Measurements from ENCODE around the gene FER. TPM values are rescaled to one million over a fixed set of nuclear protein-coding genes. Genes with fewer than 3 reads are reported as not detected.
"Not testable (repeated sequence)": the region's sequence is repeated elsewhere in the genome, so short reads cannot be mapped to it uniquely, and the experiment has no call there.

FER gene
- total RNA-seq, 2 experiments from 2014 or later = 9.4 to 10.0 TPM

DNA sequence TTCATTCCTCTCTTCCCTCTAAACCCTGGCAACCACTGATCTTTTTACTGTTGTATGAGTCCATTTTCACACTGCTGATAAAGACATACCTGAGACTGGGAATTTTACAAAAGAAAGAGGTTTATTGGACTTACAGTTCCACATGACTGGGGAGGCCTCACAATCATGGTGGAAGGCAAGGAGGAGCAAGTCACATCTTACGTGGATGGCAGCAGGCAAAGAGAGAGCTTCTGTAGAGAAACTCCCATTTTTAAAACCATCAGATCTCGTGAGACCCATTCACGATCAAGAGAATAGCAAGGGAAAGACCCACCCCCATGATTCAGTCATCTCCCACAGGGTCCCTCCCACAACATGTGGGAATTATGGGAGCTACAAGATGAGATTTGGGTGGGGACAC lies 29.9 kb downstream of the FER start:
- BruUV-seq (replicated peaks); H4K20me1 ChIP-seq (ENCODE audit: insufficient read depth, low read length); H2AFZ ChIP-seq (ENCODE audit: low read length); H3K4me2 ChIP-seq (ENCODE audit: low read length); H3K4me1 ChIP-seq (ENCODE audit: insufficient read depth, low read length, poor library complexity, severe bottlenecking); DNase-seq (ENCODE audit: low spot score); CTCF ChIA-PET (ENCODE audit: unreplicated experiment); H3K79me2 ChIP-seq (ENCODE audit: insufficient read depth, low read depth, low read length); intact Hi-C loops (cut with micrococcal nuclease; ENCODE audit: unreplicated experiment); H3K9me3 ChIP-seq (ENCODE audit: low read length); H3K4me3 ChIP-seq (ENCODE audit: low read depth, low read length, poor library complexity, severe bottlenecking); H3K9me2 ChIP-seq (ENCODE audit: insufficient read depth, low read length); H3K36me3 ChIP-seq (ENCODE audit: insufficient read depth, low read length); H3K27ac ChIP-seq (ENCODE audit: low read depth, low read length, poor library complexity, severe bottlenecking): not testable (repeated sequence)
- POLR2A ChIA-PET = interaction anchor here (0.6 kb wide), 1 partner anchor 10 kb away, joined by 3 read pairs; no protein-coding TSS in a partner anchor

DNA sequence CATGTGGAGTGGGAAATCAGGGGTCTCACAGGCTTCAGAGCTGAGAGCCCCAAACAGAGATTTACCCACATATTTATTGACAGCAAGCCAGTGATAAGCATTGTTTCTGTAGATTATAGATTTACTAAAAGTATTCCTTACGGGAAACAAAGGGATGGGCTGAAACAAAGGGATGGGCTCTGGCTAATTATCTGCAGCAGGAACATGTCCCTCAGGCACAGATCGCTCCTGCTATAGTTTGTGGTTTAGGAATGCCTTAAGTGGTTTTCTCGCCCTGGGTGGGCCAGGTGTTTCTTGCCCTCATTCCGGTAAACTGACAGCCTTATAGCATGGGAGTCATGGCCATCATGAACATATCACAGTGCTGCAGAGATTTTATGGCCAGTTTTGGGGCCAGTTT lies 36.9 kb downstream of the FER start:
- H3K9me3 ChIP-seq (ENCODE audit: low read length); H3K4me2 ChIP-seq (ENCODE audit: low read length); H3K9me2 ChIP-seq (ENCODE audit: insufficient read depth, low read length); H3K4me3 ChIP-seq (ENCODE audit: low read depth, low read length, poor library complexity, severe bottlenecking); H3K4me1 ChIP-seq (ENCODE audit: insufficient read depth, low read length, poor library complexity, severe bottlenecking); H3K79me2 ChIP-seq (ENCODE audit: insufficient read depth, low read depth, low read length); BruUV-seq (replicated peaks); H2AFZ ChIP-seq (ENCODE audit: low read length); POLR2A ChIA-PET; H4K20me1 ChIP-seq (ENCODE audit: insufficient read depth, low read length); H3K27ac ChIP-seq (ENCODE audit: low read depth, low read length, poor library complexity, severe bottlenecking); H3K36me3 ChIP-seq (ENCODE audit: insufficient read depth, low read length); DNase-seq (ENCODE audit: low spot score); intact Hi-C loops (cut with micrococcal nuclease; ENCODE audit: unreplicated experiment); CTCF ChIA-PET (ENCODE audit: unreplicated experiment): not testable (repeated sequence)

DNA sequence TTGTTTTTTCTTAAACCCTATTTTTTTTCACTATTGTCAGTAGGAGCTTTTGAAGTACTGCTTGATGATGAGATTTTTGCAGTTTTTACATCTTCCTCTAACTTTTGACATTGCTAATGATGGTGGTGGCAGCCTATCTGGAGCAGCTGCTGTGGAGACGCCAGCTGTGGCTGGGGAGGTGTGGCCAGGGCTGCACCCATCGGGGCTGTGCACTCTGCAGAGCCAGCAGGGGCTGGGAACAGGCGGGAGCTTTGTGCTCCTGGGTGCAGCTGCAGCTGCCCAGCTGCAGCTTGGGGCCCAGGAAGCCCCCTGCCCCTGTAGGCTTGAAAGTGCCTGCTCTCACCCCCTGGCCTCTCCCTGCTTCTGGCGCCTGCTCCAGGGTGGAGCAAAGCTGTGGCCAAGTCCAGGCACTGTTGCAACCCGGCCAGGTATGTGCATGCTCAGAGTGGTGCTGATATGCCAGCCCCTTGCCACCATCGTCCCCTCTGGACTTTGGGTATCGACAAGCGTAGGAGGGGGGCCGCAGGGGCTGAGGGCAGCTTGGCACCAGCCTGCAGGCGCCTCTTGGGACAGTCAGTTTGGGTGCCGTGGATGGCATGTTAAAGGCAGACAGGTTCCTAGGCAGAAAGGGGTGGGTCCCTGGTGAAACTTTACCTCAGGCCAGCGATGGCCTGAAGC lies 39.2 kb downstream of the FER start:
- Histone ChIP-seq H3K79me2 (ENCODE audit: insufficient read depth, low read depth, low read length) (no peaks in the 10 kb centered on the region), H3K9me3 (ENCODE audit: low read length) (no peaks in the 10 kb centered on the region; the same call in 1 of the 2 replicates), H3K4me3 (ENCODE audit: low read depth, low read length, poor library complexity, severe bottlenecking) (no peak overlapping the region), H3K4me2 (ENCODE audit: low read length) (no peak overlapping the region), H3K9me2 (ENCODE audit: insufficient read depth, low read length) (no peaks in the 10 kb centered on the region), H3K27ac (ENCODE audit: low read depth, low read length, poor library complexity, severe bottlenecking) (no peak overlapping the region), H2AFZ (ENCODE audit: low read length) (no peak overlapping the region), H4K20me1 (ENCODE audit: insufficient read depth, low read length) (no peaks in the 10 kb centered on the region), H3K4me1 (ENCODE audit: insufficient read depth, low read length, poor library complexity, severe bottlenecking) (no peaks in the 10 kb centered on the region), H3K36me3 (ENCODE audit: insufficient read depth, low read length) (no peaks in the 10 kb centered on the region)
- DNase-seq (ENCODE audit: low spot score) = no peak
- CTCF ChIA-PET (ENCODE audit: unreplicated experiment) = no interaction called here
- TF ChIP-seq, protein P1, sequence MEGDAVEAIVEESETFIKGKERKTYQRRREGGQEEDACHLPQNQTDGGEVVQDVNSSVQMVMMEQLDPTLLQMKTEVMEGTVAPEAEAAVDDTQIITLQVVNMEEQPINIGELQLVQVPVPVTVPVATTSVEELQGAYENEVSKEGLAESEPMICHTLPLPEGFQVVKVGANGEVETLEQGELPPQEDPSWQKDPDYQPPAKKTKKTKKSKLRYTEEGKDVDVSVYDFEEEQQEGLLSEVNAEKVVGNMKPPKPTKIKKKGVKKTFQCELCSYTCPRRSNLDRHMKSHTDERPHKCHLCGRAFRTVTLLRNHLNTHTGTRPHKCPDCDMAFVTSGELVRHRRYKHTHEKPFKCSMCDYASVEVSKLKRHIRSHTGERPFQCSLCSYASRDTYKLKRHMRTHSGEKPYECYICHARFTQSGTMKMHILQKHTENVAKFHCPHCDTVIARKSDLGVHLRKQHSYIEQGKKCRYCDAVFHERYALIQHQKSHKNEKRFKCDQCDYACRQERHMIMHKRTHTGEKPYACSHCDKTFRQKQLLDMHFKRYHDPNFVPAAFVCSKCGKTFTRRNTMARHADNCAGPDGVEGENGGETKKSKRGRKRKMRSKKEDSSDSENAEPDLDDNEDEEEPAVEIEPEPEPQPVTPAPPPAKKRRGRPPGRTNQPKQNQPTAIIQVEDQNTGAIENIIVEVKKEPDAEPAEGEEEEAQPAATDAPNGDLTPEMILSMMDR (conservative IDR thresholded peaks at IDR 0.05; ENCODE audit: low read length) = no peak
- no peak for TF ChIP-seq EZH2phosphoT487 (IDR thresholded peaks at IDR 0.05; ENCODE audit: borderline replicate concordance, low read depth, low read length)
- BruUV-seq (replicated peaks) = no TSS peak
- intact Hi-C loops (cut with micrococcal nuclease; ENCODE audit: unreplicated experiment) = no loop called here
- POLR2A ChIA-PET = no interaction called here

DNA sequence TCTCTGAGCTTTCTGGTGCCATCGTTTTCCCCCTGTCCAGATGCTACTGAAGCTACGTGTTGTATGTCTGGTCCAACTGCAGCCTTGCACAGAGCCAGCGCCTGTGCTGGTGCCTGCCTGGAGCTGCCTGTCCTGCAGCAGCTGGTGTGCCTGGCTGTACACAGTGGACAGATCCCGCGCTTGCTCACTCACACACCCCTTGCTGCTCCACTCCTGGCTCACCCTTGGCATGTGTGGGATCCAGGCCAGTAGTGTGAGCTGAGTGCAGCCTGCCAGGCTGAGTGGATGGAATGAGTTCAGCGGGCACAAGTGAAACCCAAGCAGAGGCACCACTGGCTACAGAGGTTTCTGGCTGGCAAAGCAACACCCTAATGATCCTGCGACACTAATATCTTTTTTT lies 40.4 kb downstream of the FER start:
- intact Hi-C loops (cut with micrococcal nuclease; ENCODE audit: unreplicated experiment) = no loop called here
- H3K4me3 ChIP-seq (ENCODE audit: low read depth, low read length, poor library complexity, severe bottlenecking) = no peak overlapping the region
- H3K36me3 ChIP-seq (ENCODE audit: insufficient read depth, low read length) = no peaks in the 10 kb centered on the region
- no peaks in the 10 kb centered on the region for H3K9me2 ChIP-seq (ENCODE audit: insufficient read depth, low read length)
- POLR2A ChIA-PET = interaction anchor here (0.7 kb wide), 1 partner anchor 10 kb away, joined by 3 read pairs; no protein-coding TSS in a partner anchor
- no TSS peak for BruUV-seq (replicated peaks)
- TF ChIP-seq EZH2phosphoT487 (IDR thresholded peaks at IDR 0.05; ENCODE audit: borderline replicate concordance, low read depth, low read length) = no peak
- TF ChIP-seq, protein P1 (conservative IDR thresholded peaks at IDR 0.05; ENCODE audit: low read length) = no peak
- no peaks in the 10 kb centered on the region for H3K9me3 ChIP-seq (ENCODE audit: low read length)
- H3K79me2 ChIP-seq (ENCODE audit: insufficient read depth, low read depth, low read length) = no peaks in the 10 kb centered on the region
- DNase-seq (ENCODE audit: low spot score) = no peak
- H3K4me1 ChIP-seq (ENCODE audit: insufficient read depth, low read length, poor library complexity, severe bottlenecking) = no peaks in the 10 kb centered on the region
- CTCF ChIA-PET (ENCODE audit: unreplicated experiment) = no interaction called here
- H3K27ac ChIP-seq (ENCODE audit: low read depth, low read length, poor library complexity, severe bottlenecking) = no peak overlapping the region
- H4K20me1 ChIP-seq (ENCODE audit: insufficient read depth, low read length) = no peaks in the 10 kb centered on the region
- H2AFZ ChIP-seq (ENCODE audit: low read length) = no peak overlapping the region
- no peak overlapping the region for H3K4me2 ChIP-seq (ENCODE audit: low read length)

Measured in OCI-LY7 (cell line).